Urinary bladder (tissue), 4 donors: ENCODE measurements around the gene TAB3. TPM values are rescaled to one million over a fixed set of nuclear protein-coding genes. Genes with fewer than 3 reads are reported as not detected.

ENCODE experiments used
- DNase-seq: peaks from one replicate; pipeline ENCODE4 v3.0.0-alpha.2; 2015; ENCODE audit errors: extremely low spot score
- H3K27ac ChIP-seq: one replicate; pipeline ENCODE4 v1.5.1; 2013; ENCODE audit warnings: low read depth, mild to moderate bottlenecking, moderate library complexity
- H3K36me3 ChIP-seq: one replicate; pipeline ENCODE4 v1.6.1; 2013; ENCODE audit warnings: mild to moderate bottlenecking, moderate library complexity; ENCODE audit not compliant: insufficient read depth
- H3K4me1 ChIP-seq: one replicate; pipeline ENCODE4 v1.6.1; 2013; ENCODE audit warnings: mild to moderate bottlenecking, moderate library complexity; ENCODE audit not compliant: insufficient read depth
- H3K4me3 ChIP-seq: one replicate; pipeline ENCODE4 v1.5.1; 2013; ENCODE audit warnings: low read depth, low read length
- WGBS: extraction: QIAGEN DNeasy Blood & Tissue Kit; methylation state at CpG from one replicate; pipeline ENCODE4 v1.1.7; 2013; 5-methylcytosine and 5-hydroxymethylcytosine counted together
- polyA plus RNA-seq: library from polyadenylated mRNA; stranded (reverse); fragments of 200-250 nt; gene quantifications from one replicate; pipeline ENCODE4 v1.2.3, GENCODE V29; 2013
- total RNA-seq: library from RNA; depleted of rRNA; stranded (reverse); fragments of >200 nt; gene quantifications from one replicate; pipeline ENCODE4 v1.2.3, GENCODE V29; 2014
- donor health status: healthy with polysubstance abuse.
- donor health status: healthy.

TAB3 gene
- total and polyA plus RNA-seq, 2 donors, result 10.1 to 17.5 TPM

DNA sequence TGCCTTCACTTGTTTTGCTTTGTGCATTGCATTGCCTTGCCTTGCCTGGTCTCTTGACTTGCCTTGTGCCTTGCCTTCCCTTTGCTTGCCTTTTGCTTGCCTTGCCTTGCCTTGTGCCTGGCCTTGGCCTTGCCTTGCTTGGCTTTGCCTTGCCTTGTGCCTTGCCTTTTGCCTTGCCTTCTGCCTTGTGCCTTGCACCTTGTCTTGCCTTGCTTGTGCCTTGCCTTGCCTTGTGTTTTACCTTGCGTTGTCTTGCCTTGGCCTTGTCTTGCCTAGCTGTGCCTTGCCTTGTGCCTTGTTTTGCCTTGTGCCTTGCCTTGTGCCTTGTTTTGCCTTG, 95.3 kb downstream of the TAB3 start:
- DNase-seq, result no peak
- no peak overlapping the region for H3K4me3 ChIP-seq
- WGBS, result 96% methylated on average over 1 of the region's 1 CpG
- no peak overlapping the region for H3K27ac ChIP-seq
- no peaks in the 10 kb centered on the region for H3K36me3 ChIP-seq
- H3K4me1 ChIP-seq, result no peaks in the 10 kb centered on the region

DNA sequence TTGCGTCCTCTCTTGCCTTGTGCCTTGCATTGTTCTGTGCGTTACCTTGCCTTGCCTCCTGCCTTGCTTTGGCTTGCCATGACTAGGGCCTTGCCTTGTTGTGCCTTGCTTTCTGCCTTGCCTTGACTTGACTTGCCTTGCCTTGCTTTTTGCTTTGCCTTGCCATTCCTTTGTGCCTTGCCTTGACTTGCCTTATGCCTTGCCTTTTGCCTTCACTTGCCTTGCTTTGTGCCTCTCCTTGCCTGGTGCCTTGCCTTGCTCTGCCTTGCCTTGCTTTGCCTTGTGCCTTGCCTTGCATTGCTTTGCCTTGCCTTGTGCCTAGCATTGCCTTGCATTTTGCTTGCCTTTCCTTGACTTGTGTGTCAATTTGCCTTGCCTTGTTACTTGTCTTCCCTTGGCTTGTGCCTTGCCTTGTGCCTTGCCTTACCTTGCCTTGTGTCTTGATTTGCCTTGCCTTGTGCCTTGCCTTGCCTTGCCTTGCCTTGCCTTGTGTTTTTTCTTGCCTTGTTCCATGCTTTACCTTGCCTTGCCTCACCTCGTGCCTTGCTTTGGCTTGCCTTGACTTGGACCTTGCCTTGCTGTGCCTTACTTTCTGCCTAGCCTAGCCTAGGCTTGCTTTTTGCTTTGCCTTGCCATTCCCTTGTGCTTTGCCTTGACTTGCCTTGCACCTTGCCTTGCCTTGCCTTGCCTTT, 95.8 kb downstream of the TAB3 start:
- 92% methylated on average over 3 of the region's 3 CpGs for WGBS
- no peak for DNase-seq
- Histone ChIP-seq H3K4me3 (no peak overlapping the region), H3K27ac (no peak overlapping the region), H3K36me3 (no peaks in the 10 kb centered on the region), H3K4me1 (no peaks in the 10 kb centered on the region)

DNA sequence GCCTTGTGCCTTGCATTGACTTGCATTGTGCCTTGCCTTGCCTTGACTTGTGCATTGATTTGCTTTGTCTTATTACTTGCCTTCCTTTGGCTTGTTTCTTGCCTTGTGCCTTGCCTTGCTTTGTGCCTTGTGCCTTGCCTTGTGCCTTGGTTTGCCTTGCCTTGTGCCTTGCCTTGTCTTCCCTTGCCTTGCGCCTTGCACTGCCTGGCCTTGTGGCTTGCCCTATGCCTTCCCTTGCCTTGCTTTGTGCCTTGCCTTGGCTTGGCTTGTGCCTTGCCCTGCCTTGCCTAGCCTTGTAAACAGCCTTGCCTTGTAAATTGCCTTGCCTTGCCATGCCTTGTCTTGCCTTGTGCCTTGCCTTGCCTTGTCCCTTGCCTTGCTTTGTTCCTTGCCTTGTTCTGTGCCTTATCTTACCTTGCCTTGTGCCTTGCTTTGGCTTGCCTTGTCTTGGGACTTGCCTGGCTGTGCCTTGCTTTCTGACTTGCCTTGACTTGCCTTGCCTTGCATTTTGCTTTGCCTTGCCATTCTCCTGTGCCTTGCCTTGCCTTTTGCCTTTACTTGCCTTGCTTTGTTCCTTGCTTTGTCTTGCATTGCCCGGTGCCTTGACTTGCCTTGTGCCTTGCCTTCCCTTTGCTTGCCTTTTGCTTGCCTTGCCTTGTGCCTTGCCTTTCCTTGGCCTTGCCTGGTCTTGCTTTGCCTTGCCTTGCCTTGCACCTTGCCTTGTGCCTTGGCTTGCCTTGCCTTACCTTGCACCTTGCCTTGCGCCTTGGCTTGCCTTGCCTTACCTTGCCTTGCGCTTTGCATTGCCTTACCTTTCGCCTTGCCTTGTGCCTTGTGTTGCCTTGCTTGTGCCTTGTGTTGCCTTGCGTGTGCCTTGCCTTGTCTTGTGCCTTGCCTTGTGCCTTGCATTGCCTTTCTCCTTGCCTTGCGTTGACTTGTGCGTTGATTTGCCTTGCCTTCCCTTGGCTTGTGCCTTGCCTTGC, 97.5 kb downstream of the TAB3 start:
- Histone ChIP-seq H3K27ac (no peak overlapping the region), H3K4me1 (no peaks in the 10 kb centered on the region), H3K4me3 (no peak overlapping the region), H3K36me3 (no peaks in the 10 kb centered on the region)
- no peak for DNase-seq
- WGBS, result 98% methylated on average over 8 of the region's 8 CpGs

DNA sequence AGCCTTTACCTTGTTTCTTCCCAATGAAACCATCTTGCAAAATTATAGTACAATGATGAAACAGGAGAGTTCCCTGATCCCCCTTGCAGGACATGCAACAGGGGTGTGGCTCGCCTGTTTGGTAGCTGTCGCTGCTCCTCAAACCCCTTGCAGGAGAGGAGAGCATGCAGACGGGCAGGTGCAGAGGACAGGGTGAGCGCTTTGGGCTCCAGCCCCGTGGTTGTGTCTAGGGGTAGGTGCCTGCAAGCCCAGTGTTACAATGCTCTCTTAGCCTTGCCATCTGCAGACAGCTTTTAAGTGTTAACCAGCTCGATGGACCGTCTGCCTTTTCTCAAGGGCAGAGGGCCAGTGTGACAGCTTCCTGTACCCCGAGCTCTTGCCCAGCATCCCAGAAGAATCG, 102.0 kb downstream of the TAB3 start:
- no peaks in the 10 kb centered on the region for H3K36me3 ChIP-seq
- 67% methylated on average over 9 of the region's 9 CpGs for WGBS
- no peaks in the 10 kb centered on the region for H3K4me1 ChIP-seq
- no peak for DNase-seq
- H3K27ac ChIP-seq, result no peak overlapping the region
- no peak overlapping the region for H3K4me3 ChIP-seq

DNA sequence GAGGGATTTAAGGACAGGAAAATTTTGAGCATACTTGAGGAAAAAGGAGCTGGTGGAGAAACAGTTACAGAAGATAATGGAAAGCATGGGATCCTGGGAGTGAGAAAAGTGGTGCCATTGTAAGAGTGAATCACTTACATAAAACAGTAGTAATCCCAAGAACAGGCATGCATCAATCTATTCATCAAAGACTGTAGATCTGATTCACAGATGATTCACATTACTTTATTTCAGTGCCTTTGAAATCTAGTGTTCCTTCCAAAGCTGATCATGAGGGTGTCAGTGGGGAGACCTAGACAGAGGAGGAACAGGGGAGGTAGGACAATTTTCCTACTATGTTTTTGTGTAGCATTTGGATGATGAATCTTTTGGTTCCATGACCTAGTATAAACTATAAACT, 102.7 kb downstream of the TAB3 start:
- DNase-seq, result no peak
- Histone ChIP-seq H3K36me3 (no peaks in the 10 kb centered on the region), H3K27ac (no peak overlapping the region), H3K4me3 (no peak overlapping the region), H3K4me1 (no peaks in the 10 kb centered on the region)

DNA sequence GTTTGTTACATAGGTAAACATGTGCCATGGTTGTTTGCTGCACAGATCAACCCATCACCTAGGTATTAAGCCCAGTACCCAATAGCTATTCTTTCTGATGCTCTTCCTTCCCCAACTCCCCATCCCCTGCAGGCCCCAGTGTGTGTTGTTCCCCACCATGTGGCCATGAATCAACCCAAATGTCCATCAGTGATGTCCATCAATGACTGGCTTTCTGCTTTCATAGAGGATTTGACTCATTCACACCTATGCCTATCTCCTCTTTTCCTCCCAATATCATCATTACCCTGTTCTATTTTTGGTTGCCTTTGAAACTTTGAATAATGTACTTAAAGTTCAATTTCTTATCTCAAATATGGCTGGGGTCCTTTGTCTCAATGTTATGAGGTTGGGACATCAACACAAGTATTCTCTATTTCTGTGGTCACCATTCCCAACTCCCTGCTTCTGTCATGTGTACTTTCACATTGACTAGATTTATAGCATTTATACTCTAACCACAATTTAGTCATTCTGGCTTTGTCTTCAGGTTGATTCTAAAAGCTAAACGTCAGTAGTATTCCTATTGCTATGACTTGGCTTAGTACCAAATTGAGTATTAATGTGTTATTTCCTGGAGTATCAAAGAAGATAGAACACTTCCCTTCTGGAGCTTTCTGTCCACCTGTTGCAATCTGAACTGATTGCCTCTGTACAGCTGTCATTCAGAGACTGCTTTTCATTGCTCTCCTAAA, 107.2 kb downstream of the TAB3 start:
- DNase-seq, result no peak
- Histone ChIP-seq H3K36me3 (no peaks in the 10 kb centered on the region), H3K27ac (no peak overlapping the region), H3K4me3 (no peak overlapping the region), H3K4me1 (no peaks in the 10 kb centered on the region)
- 6% methylated on average over 1 of the region's 1 CpG for WGBS

DNA sequence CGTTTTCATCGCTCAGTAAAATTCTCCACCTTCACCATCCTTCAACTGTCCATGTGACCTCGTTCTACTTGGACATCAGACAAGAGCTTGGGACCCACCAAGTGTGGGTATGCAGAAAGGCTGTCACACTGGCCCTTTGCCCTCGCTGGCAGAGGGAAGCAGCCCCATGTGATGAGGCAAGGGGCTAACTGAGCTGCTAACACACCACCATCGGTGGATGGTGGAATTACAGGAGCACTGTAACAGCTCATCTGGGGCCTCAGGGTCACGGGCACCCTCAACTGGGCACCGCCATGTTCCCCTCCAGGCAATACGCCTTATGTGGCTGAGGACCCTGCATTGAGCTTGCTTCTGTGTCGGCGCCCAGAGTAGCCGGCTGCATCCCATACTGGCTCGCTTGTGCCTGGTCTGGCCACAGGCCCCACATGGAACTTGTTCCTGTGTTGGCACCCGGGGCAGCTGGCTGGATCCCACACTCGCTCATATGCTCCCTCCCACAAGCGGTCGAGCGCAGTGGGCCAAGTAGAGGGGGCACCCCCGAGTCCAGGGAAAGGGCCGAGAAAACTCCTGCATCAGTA, 109.5 kb downstream of the TAB3 start:
- Histone ChIP-seq H3K27ac (no peak overlapping the region), H3K36me3 (no peaks in the 10 kb centered on the region), H3K4me3 (no peak overlapping the region), H3K4me1 (no peaks in the 10 kb centered on the region)
- WGBS, result 97% methylated on average over 19 of the region's 19 CpGs
- DNase-seq, result no peak

DNA sequence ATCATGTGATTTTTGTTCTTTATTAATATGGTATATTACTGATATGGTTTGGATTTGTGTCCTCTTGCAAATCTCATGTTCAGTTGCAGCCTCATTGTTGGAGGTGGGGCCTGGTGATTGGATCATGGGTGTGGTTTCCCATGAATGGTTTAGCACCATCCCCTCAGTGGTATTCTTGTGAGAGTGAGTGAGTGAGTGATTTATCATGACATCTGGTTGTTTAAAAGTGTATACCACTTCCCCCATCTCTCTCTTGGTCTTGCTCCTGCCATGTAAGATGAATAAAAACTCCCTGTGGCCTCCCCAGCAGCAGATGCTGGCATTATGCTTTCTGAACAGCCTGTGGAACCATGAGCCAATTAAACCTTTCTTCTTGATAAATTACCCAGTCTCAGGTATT, 111.5 kb downstream of the TAB3 start:
- no peak overlapping the region for H3K4me3 ChIP-seq
- no peak overlapping the region for H3K27ac ChIP-seq
- no peak for DNase-seq
- H3K4me1 ChIP-seq, result no peaks in the 10 kb centered on the region
- H3K36me3 ChIP-seq, result no peaks in the 10 kb centered on the region

Other genes starting within 250 kb of the TAB3 start
- 10.8 TPM for gene GK, start 235.8 kb downstream of the TAB3 start, total RNA-seq
- 2.2 TPM for gene GK, start 235.8 kb downstream of the TAB3 start, polyA plus RNA-seq
- not detected for gene FTHL17, start 182.8 kb upstream of the TAB3 start, total RNA-seq
- gene FTHL17, start 182.8 kb upstream of the TAB3 start, polyA plus RNA-seq, result not detected